HEK293 (cell line): Measurements from ENCODE around the gene DENND2A.
A peak's percentile ranks its signal among the peaks of the same experiment; 100 is the strongest.

ENCODE experiments used
- CTCF ChIA-PET: fragments of 350-600 bp; formaldehyde crosslinking; extraction: SDS; loops from one replicate; lab custom pipeline; 2021; ENCODE audit warnings: antibody characterized with exemption; lab: Yijun Ruan, JAX
- POLR2A ChIA-PET: fragments of 300-600 bp; formaldehyde crosslinking; extraction: SDS; loops from one replicate; lab custom pipeline; 2020; ENCODE audit warnings: antibody characterized with exemption, inconsistent platforms; lab: Yijun Ruan, JAX
- H3K27ac ChIP-seq: fragments of 200-500 bp; sonication (Bioruptor generic); 2 replicates; pipeline ENCODE4 v1.5.1; 2014; ENCODE audit warnings: low read depth, low read length, control low read depth, inconsistent platforms; ENCODE audit errors: extremely low read depth
- H3K36me3 ChIP-seq, 2 experiments: fragments of 200-500 bp in 1 of 2; sonication (Bioruptor generic) in 1 of 2; 1 replicate in 1 of 2; 2 replicates in 1 of 2; pipeline ENCODE4 v1.5.1; 2014 to 2017; ENCODE audit warnings: inconsistent platforms in 2 of 2, low read length in 2 of 2; ENCODE audit not compliant: control insufficient read depth in 2 of 2, insufficient read depth in 1 of 2
- H3K4me1 ChIP-seq: fragments of 200-500 bp; sonication (Bioruptor generic); 2 replicates; pipeline ENCODE4 v1.5.1; 2014; ENCODE audit warnings: mild to moderate bottlenecking, low read length, inconsistent platforms; ENCODE audit not compliant: control insufficient read depth, insufficient read depth
- H3K4me3 ChIP-seq: 2 replicates; pipeline ENCODE4 v1.5.1; 2011; ENCODE audit warnings: low read depth, mild to moderate bottlenecking, control low read depth, low read length, moderate library complexity
- H3K9me3 ChIP-seq: fragments of 200-500 bp; sonication (Bioruptor generic); 2 replicates; pipeline ENCODE4 v1.5.1; 2014; ENCODE audit warnings: low read depth, low read length, inconsistent platforms; ENCODE audit not compliant: control insufficient read depth, insufficient read depth
- BCL11B ChIP-seq: fragments of 450-650 bp; formaldehyde crosslinking; IDR thresholded peaks from 2 replicates; pipeline ENCODE4 v1.5.1; 2016; ENCODE audit warnings: low read depth, missing biosample characterization, missing genetic modification characterization
- HOXC10 ChIP-seq: sonication (generic); formaldehyde crosslinking; IDR thresholded peaks from 2 replicates; pipeline ENCODE4 v1.8.1; 2023; ENCODE audit warnings: mild to moderate bottlenecking, missing genetic modification reagents
- HOXD13 ChIP-seq: sonication (generic); formaldehyde crosslinking; IDR thresholded peaks from 2 replicates; pipeline ENCODE4 v1.8.0; 2022; ENCODE audit warnings: missing genetic modification reagents, borderline replicate concordance
- KLF16 ChIP-seq: fragments of 450-650 bp; formaldehyde crosslinking; IDR thresholded peaks from 2 replicates; pipeline ENCODE4 v1.5.1; 2017; ENCODE audit warnings: missing biosample characterization, missing genetic modification characterization
- MEIS1 ChIP-seq: sonication (generic); formaldehyde crosslinking; IDR thresholded peaks from 2 replicates; pipeline ENCODE4 v1.8.1; 2022; ENCODE audit warnings: missing genetic modification reagents, mild to moderate bottlenecking, borderline replicate concordance
- MYNN ChIP-seq: fragments of 450-650 bp; formaldehyde crosslinking; IDR thresholded peaks from 2 replicates; pipeline ENCODE4 v1.5.1; 2016; ENCODE audit warnings: missing biosample characterization, missing genetic modification characterization, borderline replicate concordance
- PATZ1 ChIP-seq: fragments of 450-650 bp; formaldehyde crosslinking; IDR thresholded peaks from 2 replicates; pipeline ENCODE4 v1.5.1; 2016; ENCODE audit warnings: missing biosample characterization, missing genetic modification characterization
- RBAK ChIP-seq: fragments of 450-650 bp; formaldehyde crosslinking; IDR thresholded peaks from 2 replicates; pipeline ENCODE4 v1.5.1; 2016; ENCODE audit warnings: missing biosample characterization, missing genetic modification characterization
- SETDB1 ChIP-seq: IDR thresholded peaks from one replicate; pipeline ENCODE4 v1.6.1; 2017; ENCODE audit warnings: mild to moderate bottlenecking, low read length, moderate library complexity, mixed read lengths; ENCODE audit not compliant: insufficient read length
- TSHZ1 ChIP-seq: fragments of 450-650 bp; formaldehyde crosslinking; IDR thresholded peaks from 2 replicates; pipeline ENCODE4 v1.5.1; 2016; ENCODE audit warnings: missing biosample characterization, missing genetic modification characterization, borderline replicate concordance
- ZBTB1 ChIP-seq: fragments of 450-650 bp; formaldehyde crosslinking; IDR thresholded peaks from 2 replicates; pipeline ENCODE4 v1.5.1; 2016; ENCODE audit warnings: missing biosample characterization, missing genetic modification characterization
- ZBTB10 ChIP-seq: fragments of 450-650 bp; formaldehyde crosslinking; IDR thresholded peaks from 2 replicates; pipeline ENCODE4 v1.5.1; 2016; ENCODE audit warnings: missing biosample characterization, missing genetic modification characterization
- ZEB2 ChIP-seq: fragments of 450-650 bp; formaldehyde crosslinking; IDR thresholded peaks from 2 replicates; pipeline ENCODE4 v1.5.1; 2016; ENCODE audit warnings: missing biosample characterization, missing genetic modification characterization
- ZFP41 ChIP-seq: fragments of 450-650 bp; formaldehyde crosslinking; IDR thresholded peaks from 2 replicates; pipeline ENCODE4 v1.5.1; 2016; ENCODE audit warnings: missing biosample characterization, missing genetic modification characterization, borderline replicate concordance
- ZNF10 ChIP-seq: fragments of 450-650 bp; formaldehyde crosslinking; IDR thresholded peaks from 2 replicates; pipeline ENCODE4 v1.5.1; 2017; ENCODE audit warnings: missing biosample characterization, missing genetic modification characterization
- ZNF121 ChIP-seq: fragments of 450-650 bp; formaldehyde crosslinking; IDR thresholded peaks from 2 replicates; pipeline ENCODE4 v1.5.1; 2016; ENCODE audit warnings: missing biosample characterization, missing genetic modification characterization
- ZNF221 ChIP-seq: fragments of 450-650 bp; formaldehyde crosslinking; IDR thresholded peaks from 2 replicates; pipeline ENCODE4 v1.5.1; 2017; ENCODE audit warnings: missing biosample characterization, missing genetic modification characterization, borderline replicate concordance
- ZNF335 ChIP-seq: fragments of 450-650 bp; formaldehyde crosslinking; conservative IDR thresholded peaks from 2 replicates; pipeline ENCODE4 v1.5.1; 2016; ENCODE audit warnings: missing biosample characterization, missing genetic modification characterization
- ZNF366 ChIP-seq: fragments of 450-650 bp; formaldehyde crosslinking; conservative IDR thresholded peaks from 2 replicates; pipeline ENCODE4 v1.5.1; 2016; ENCODE audit warnings: missing biosample characterization, missing genetic modification characterization
- ZNF426 ChIP-seq: fragments of 450-650 bp; formaldehyde crosslinking; IDR thresholded peaks from 2 replicates; pipeline ENCODE4 v1.5.1; 2017; ENCODE audit warnings: missing biosample characterization, missing genetic modification characterization, mild to moderate bottlenecking, inconsistent platforms, moderate library complexity
- ZNF510 ChIP-seq: fragments of 450-650 bp; formaldehyde crosslinking; IDR thresholded peaks from 2 replicates; pipeline ENCODE4 v1.5.1; 2018; ENCODE audit warnings: mild to moderate bottlenecking, missing genetic modification characterization, missing biosample characterization; ENCODE audit not compliant: insufficient replicate concordance
- ZNF530 ChIP-seq: fragments of 450-650 bp; formaldehyde crosslinking; IDR thresholded peaks from 2 replicates; pipeline ENCODE4 v1.5.1; 2016; ENCODE audit warnings: low read depth, missing biosample characterization, missing genetic modification characterization
- ZNF558 ChIP-seq: fragments of 450-650 bp; formaldehyde crosslinking; IDR thresholded peaks from 2 replicates; pipeline ENCODE4 v1.5.1; 2016; ENCODE audit warnings: missing biosample characterization, missing genetic modification characterization
- ZNF629 ChIP-seq: fragments of 450-650 bp; formaldehyde crosslinking; IDR thresholded peaks from 2 replicates; pipeline ENCODE4 v1.5.1; 2017; ENCODE audit warnings: missing biosample characterization, missing genetic modification characterization
- ZNF777 ChIP-seq: fragments of 450-650 bp; formaldehyde crosslinking; IDR thresholded peaks from 2 replicates; pipeline ENCODE4 v1.5.1; 2017; ENCODE audit warnings: missing biosample characterization, missing genetic modification characterization, borderline replicate concordance

The DENND2A gene, protein sequence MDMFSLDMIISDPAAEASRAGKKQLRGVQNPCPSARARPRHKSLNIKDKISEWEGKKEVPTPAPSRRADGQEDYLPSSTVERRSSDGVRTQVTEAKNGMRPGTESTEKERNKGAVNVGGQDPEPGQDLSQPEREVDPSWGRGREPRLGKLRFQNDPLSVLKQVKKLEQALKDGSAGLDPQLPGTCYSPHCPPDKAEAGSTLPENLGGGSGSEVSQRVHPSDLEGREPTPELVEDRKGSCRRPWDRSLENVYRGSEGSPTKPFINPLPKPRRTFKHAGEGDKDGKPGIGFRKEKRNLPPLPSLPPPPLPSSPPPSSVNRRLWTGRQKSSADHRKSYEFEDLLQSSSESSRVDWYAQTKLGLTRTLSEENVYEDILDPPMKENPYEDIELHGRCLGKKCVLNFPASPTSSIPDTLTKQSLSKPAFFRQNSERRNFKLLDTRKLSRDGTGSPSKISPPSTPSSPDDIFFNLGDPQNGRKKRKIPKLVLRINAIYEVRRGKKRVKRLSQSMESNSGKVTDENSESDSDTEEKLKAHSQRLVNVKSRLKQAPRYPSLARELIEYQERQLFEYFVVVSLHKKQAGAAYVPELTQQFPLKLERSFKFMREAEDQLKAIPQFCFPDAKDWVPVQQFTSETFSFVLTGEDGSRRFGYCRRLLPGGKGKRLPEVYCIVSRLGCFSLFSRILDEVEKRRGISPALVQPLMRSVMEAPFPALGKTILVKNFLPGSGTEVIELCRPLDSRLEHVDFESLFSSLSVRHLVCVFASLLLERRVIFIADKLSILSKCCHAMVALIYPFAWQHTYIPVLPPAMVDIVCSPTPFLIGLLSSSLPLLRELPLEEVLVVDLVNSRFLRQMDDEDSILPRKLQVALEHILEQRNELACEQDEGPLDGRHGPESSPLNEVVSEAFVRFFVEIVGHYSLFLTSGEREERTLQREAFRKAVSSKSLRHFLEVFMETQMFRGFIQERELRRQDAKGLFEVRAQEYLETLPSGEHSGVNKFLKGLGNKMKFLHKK

DNA sequence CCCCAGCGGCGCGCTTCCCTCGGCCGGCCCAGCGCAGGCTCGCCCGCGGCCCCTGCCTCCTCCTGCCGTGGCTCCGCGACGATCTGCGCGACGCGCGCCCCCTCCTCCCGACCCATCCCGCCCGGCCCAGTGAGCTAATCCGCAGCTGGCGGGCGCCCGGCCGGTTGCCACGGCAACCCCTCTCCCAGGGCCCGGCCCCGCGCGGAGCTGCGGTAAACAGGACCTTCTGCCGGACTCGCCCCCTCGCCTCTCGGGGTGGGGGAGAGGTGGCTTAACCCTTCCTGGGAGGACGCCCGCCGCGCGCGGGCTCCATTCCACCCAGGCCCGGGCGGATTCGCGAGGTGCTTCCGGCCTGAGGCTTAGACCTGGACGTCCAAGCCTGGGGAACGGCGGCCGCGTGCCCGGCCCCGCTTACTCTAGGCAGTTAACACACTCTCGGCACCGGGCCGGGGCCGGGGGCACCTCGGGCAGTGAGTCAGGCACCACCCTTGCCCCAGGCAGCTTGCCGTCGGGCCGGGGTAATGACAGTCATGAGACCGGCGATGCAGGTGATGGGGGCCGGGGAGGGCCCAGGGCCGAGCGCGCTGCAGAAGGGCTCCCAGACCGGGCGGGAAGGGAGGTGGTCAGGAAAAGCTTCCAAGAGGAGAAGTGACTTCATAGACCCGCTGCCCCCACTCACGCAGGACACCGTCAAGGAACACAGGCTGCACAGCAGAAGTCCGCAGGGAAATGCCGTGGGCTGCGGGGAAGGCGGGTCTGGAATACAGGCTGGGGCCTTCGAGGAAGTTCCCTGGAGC is at the start of gene DENND2A:
TSS of gene DENND2A (minus strand) at position 87 of the 797 bp plus-strand sequence. CDS start 38,416 bp downstream, outside the sequence.
- H3K4me1 ChIP-seq, result no peaks in the 10 kb centered on the region
- POLR2A ChIA-PET, result interaction anchor here (0.6 to 1.2 kb wide), 11 partner anchors 9 to 636 kb away, joined by 3 to 10 read pairs (median 4); partner anchors contain the start of genes MKRN1 and MRPS33
- H3K36me3 ChIP-seq, result no peaks in the 10 kb centered on the region
- peak within 1 kb of the TSS; percentile 68 for H3K4me3 ChIP-seq
- no peaks in the 10 kb centered on the region for H3K9me3 ChIP-seq
- CTCF ChIA-PET, result interaction anchor here (0.5 to 2.2 kb wide), 6 partner anchors 11 to 789 kb away, joined by 3 to 8 read pairs (median 4); no protein-coding TSS in a partner anchor
- peak within 1 kb of the TSS; percentile 38; the same call in 1 of the 2 replicates for H3K27ac ChIP-seq
- no peak for TF ChIP-seq HOXC10
- no peak for TF ChIP-seq ZNF10 (tag by site-specific recombination)
- TF ChIP-seq ZNF510 (tag by site-specific recombination), result no peak
- TF ChIP-seq ZNF121, result no peak
- peak; percentile 79 for TF ChIP-seq PATZ1
- TF ChIP-seq ZNF777 (tag by site-specific recombination), result peak; percentile 87
- TF ChIP-seq ZNF221 (tag by site-specific recombination), result no peak
- no peak for TF ChIP-seq ZNF558 (tag by site-specific recombination)
- TF ChIP-seq ZBTB10 (tag by site-specific recombination), result peak; percentile 14; the same call in 1 of the 2 replicates
- TF ChIP-seq ZNF426 (tag by site-specific recombination), result no peak
- TF ChIP-seq MYNN (tag by site-specific recombination), result 0 out of 2 replicates have a peak, but pooled peaks have one; percentile 46
- 0 out of 2 replicates have a peak, but pooled peaks have one; percentile 33 for TF ChIP-seq KLF16 (tag by site-specific recombination)
- no peak for TF ChIP-seq ZFP41
- no peak for TF ChIP-seq BCL11B (tag by site-specific recombination)
- no peak for TF ChIP-seq ZNF530 (tag by site-specific recombination)
- peak; percentile 23; the same call in 1 of the 2 replicates for TF ChIP-seq ZNF629 (tag by site-specific recombination)
- no peak for TF ChIP-seq ZBTB1 (tag by site-specific recombination)
- TF ChIP-seq HOXD13 (CRISPR knock-in tag), result no peak
- TF ChIP-seq ZEB2 (tag by site-specific recombination), result peak; percentile 73
- peak; percentile 99 for TF ChIP-seq ZNF335
- no peak for TF ChIP-seq RBAK
- TF ChIP-seq SETDB1, result no peak
- no peak for TF ChIP-seq TSHZ1
- TF ChIP-seq ZNF366 (tag by site-specific recombination), result no peak
- TF ChIP-seq MEIS1 (CRISPR knock-in tag), result no peak
